Measurements from ENCODE around the gene FUT2.

Gene FUT2

GRCh38 chr19:48752496-48753365 is 57.0 kb downstream of the FUT2 start, which contains the start of gene FUT1:
FUT1 (minus strand) TSS chr19:48752641; CDS start chr19:48751281, 1,360 bp downstream.
- DNase-seq: peak; percentile 50 to 74

DNA sequence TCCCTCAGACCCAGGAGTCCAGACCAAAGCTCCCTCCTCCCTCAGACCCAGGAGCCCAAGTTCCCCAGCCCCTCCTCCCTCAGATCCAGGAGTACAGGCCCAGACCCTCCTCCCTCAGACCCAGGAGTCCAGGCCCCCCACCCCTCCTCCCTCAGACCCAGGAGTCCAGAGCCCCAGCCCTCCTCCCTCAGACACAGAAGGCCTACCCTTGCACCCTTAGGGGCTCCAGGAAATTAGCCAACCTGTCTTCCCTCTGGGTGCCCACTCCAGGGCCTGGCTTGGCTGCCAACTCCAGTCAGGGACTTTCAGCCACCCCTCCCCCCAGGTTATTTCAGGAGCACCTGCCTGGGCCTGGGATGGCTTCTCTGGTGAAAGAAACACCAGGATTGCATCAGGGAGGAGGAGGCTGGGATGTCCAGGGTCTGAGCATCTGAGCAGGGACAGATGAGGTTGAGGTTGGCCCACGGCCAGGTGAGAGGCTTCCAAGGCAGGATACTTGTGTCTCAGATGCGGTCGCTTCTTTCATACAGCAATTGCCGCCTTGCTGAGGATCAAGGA is 59.4 kb downstream of the FUT2 start, which contains the start of gene FGF21:
FGF21 (plus strand) TSS at position 441 of the 558 bp plus-strand sequence. CDS start 713 bp downstream, outside the sequence.
- no peak for DNase-seq
